Activated CD8-positive, alpha-beta memory T cell treated with anti-CD3 and anti-CD28 coated beads, Interleukin-2, amount 50 U/mL, for 1 hour (primary cell): ENCODE data around the gene KCND1.
"Not testable (repeated sequence)": the region's sequence is repeated elsewhere in the genome, so short reads cannot be mapped to it uniquely, and the experiment has no call there.

Experiments
- DNase-seq: peaks from one replicate; pipeline ENCODE4 v3.0.0-alpha.2; 2020; ENCODE audit errors: extremely low read depth

KCND1 gene

GRCh38 chrX:48971249-48972219, at the start of gene KCND1:
Gene KCND1, minus strand, starts transcription at chrX:48971844. Its CDS starts 1,573 bp downstream, at chrX:48970271.
- no peak for DNase-seq

- no peak for DNase-seq
Observed at GRCh38 chrX:49019599-49020249, 48.1 kb upstream of the KCND1 start.

DNA sequence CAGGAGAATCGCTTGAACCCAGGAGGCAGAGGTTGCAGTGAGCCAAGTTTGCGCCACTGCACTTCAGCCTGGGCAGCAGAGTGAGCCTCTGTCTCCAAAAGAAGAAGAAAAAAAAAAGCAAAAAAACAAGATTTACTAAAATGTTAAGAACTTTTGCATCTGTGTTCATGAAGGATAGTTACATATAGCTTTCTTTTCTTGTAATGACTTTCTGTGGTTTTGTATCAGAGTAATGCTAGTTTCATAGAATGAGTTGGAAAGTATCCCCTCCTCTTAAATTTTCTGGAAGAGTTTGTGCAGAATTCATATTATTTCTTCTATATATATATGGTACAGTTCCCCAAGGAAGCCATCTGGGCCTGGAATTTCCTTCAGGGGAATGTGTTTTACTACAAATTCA, 47.4 kb upstream of the KCND1 start:
- DNase-seq = no peak

DNA sequence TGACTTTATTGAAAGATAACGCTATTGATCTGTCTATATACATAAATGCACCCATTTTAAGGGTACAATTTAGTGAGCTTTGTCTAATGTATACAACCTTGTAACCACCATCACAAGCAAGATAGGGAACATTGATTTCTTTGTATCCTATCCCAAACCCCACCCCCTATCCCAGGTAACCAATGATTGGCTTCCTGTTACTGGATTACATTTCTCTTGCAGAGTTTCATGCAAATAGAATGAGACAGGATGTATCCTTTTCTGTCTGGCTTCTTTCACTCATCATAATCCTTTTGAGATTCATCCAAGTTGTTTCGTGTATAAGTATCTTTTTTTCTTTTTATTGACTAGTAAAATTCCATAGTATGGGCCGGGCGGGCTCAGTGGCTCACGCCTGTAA, 32.1 kb upstream of the KCND1 start:
- no peak for DNase-seq

DNA sequence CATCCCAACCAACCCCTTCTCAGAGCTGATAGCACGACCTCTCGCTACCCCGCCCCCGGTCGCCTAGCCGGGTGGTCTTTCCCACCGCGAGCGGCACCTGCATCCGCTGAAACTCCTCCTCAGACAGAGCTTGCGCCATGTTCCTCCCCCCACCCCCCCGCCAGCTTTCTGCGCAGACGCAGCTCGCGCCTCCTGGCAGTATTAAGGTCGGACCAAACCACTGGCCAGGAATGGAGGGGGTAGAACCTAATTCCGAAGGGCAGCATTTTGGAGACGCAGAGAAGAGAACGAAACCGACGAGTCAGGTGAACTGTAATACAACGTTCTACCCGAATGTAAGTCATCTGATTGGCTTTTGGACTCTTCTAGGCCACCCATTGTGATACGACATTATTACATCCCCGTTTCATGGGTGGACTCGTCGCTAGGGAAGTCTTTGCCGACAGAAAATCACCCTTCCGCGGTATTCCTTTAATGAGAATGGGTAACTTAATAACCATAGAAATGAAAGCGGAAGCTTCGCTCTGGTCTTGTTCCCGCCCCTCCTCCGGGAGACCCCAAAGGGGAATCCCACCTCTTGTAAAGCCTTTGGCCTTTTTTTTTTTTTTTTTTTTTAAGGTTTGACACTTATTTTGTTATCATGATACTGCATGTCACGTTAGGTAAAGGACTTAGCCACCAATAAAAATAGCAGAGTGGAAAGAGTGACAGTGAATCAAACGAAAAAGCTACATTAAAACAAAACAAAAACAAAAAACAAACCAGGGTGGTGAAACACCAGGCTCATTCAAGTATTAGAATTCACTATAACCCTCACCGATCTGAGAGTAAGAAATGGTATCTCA, 30.7 kb upstream of the KCND1 start, which contains the start of gene GRIPAP1:
Gene GRIPAP1 (minus strand): TSS at position 174 of the 845 bp plus-strand sequence. CDS start 35 bp downstream, at position 139.
- DNase-seq = peak; percentile 68

- peak; percentile 42 for DNase-seq
Observed at GRCh38 chrX:49001521-49002090, 30.0 kb upstream of the KCND1 start.

DNA sequence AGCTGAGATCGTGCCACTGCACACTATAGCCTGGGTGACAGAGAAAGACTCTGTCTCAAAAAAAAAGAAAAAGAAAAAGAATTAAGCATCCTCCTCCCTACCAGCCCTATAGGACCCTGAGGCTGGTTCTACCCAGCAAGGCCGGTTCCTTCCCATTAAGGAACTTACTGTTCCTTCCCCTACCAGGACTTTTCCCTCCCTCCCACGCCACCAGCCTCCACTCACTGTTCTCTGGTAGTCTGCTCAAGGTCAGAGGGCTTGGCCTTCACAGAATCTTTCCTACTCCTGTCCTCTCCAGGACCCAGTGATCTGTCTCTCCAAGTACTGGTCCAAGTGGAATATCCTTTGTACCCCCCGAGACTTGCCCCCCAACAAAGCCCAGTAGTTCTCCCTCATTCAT, 29.0 kb upstream of the KCND1 start:
- DNase-seq = no peak

DNA sequence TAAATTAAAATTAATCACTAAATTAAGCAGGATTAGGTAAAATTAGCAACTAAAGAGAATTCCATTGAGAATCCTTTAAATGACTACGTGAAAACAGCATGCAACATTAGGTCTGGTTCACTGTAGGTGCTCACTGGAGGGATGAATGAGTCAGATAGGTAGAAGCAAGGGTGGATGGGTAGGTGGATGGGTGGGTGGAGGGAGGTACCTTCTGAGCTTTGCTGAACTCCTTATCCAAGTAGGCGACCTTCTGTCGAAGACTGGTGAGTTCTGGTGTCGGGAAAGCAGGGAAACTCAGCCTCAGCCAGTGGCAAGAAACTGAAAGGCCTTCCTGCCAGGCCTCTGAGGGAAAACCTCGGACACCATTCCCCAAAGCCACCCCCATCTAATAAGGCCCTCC, 27.4 kb upstream of the KCND1 start:
- DNase-seq = no peak

DNA sequence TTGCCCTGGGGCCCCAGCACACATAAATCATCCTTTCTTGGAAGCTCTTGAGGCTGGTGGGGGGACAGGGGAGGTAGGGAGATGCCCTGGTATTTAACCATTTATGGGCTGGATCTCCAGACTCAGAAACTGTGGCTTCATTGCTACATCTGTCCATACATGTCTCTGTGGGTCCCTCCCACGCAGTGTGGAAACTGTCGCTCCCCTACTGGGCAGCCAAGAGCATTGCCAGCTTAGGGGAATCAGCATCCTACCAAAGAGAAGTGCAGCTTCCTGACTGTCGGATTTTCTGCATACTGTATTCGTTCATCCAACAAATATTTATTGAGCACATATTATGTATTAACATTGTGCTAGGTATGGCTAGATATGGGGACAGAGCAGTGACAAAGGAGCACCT, 26.7 kb upstream of the KCND1 start:
- no peak for DNase-seq

DNA sequence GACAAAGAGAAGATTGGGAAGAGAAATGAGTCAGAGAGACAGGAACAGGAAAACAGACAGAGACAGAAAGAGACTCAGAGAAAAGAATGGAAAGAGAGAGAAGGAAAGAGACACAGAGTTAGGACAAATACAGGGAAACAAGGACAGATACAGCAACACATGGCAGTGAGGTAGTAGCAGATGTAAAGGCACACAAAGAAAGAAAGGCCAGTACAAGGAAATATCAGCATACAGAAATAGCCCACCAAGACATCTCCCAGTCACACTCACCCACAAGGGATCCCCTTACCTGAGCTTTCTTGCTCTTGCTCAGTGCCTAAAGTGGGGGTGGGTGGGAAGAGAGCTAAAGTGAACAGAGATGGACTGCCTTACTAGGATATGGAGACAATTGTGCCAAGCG, 26.2 kb upstream of the KCND1 start:
- no peak for DNase-seq

DNA sequence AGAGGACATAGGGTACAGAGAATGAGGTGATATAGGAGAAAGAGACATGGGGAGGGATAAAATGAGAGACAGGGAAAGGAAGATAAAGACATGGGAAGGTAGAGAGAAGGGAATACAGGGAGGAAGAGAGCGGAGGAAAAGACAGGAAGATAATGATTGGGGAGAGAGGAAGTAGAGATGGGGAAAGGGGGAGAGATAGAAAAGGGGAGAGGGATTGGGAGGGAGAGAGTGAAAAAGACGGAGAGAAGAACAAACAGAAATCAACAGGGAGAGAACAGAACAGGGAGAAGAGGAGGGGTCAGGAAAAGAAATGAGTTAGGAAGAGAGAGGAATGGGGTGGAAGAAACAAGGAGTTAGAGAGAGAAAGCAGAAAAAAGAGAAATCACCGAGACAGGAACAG, 25.8 kb upstream of the KCND1 start:
- no peak for DNase-seq

GRCh38 chrX:48996969-48997368, 25.3 kb upstream of the KCND1 start:
- no peak for DNase-seq

DNA sequence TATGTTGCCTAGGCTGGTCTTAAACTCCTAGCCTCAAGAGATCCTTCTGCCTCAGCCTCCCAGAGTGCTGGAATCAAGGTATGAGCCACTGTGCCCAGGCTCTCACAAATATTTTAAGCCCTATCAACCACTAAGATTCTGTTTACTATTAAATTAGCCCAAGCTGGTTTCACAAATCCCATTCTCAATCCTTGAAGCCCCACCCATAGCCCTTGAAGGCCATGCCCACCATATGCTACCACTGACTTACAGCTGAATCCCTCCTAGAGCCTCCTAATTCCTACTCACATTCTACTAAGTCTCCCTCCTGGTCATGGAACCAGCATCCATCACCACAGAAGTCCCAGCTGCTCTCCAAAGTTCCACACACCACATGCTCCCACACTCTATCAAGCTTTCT, 20.7 kb upstream of the KCND1 start:
- DNase-seq = no peak

DNA sequence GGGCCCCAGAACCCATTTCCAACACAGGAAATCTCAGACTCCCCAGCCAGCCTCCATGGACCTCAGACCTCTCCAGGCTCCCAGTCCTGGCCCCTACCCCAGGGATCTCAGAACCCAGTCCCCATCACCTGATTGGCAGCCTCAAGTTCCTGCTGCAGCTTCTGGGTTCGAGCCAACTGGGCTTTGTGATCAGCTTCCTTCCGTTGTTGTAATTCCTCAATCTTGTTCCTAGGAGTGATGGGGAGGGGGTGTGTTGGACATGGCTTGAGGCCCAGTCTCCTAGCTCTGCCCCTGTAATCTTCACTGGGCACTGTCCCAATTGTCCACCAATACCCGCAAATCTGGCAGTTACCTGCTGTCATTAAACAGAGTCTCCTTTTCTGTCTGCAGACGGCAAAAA, 17.8 kb upstream of the KCND1 start:
- DNase-seq = no peak

DNA sequence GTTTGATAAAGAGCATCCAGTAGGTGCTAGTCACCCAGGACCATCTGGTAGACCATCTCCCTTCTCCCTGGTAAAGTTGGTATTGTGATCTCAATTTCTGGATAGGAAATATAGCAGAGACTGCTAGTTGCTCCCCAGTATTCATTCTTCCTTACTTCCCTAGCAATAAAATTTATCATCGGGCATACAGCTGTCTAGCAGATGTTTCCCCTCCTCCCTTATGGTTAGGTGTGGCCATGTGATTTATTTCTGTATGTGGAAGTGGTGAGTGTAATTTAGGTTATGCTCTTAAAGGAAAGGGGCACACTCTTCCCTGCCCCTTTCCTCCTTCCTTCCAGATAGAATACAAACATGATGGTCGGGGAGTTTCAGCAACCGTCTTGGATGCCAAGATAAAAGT, 12.3 kb upstream of the KCND1 start:
- no peak for DNase-seq

GRCh38 chrX:48983081-48983480, 11.4 kb upstream of the KCND1 start:
- no peak for DNase-seq

- no peak for DNase-seq
Observed at GRCh38 chrX:48981178-48981577, 9.5 kb upstream of the KCND1 start.

- DNase-seq = not testable (repeated sequence)
Observed at GRCh38 chrX:48980341-48980740, 8.7 kb upstream of the KCND1 start.

- DNase-seq = no peak
Observed at GRCh38 chrX:48978226-48978625, 6.6 kb upstream of the KCND1 start.

DNA sequence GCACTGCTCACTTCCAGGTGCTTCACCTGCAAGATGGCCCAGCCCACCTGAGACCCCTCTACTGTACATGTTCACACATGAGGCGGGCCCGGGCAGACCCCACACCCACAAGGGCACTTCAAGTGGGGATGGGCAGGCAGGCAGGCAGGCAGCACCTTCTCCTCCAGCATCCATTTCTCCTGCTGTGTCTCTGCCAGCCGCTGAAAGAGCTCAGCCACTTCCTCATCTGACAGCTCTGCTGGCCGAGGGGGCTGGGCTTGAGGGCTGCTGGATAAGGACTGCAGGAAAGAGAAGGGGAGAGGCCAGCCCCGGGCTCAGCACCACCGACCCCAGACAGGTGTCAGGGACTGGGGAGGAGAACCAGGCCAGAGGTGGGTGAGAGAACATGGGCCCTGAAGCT, 4.4 kb upstream of the KCND1 start:
- no peak for DNase-seq

- DNase-seq = no peak
Observed at GRCh38 chrX:48975541-48975940, 3.9 kb upstream of the KCND1 start.

GRCh38 chrX:48975041-48975440, 3.4 kb upstream of the KCND1 start:
- DNase-seq = no peak
